RCC 7860 (cell line): ENCODE data around the gene XYLT2.
"Not testable (repeated sequence)": the region's sequence is repeated elsewhere in the genome, so short reads cannot be mapped to it uniquely, and the experiment has no call there.

Experiments
- DNase-seq: peaks from one replicate; pipeline ENCODE4 v3.0.0-alpha.2; 2015; ENCODE audit warnings: low spot score
- FAIRE-seq: peaks from 2 replicates; lab custom pipeline; 2012; peaks lifted over from hg19 to GRCh38; lab: Jason Lieb, UNC

Gene XYLT2

GRCh38 chr17:50345432-50346312 lies at the start of gene XYLT2:
TSS of gene XYLT2 (plus strand) at chr17:50346126. CDS start at chr17:50346141, 15 bp downstream.
- DNase-seq: peak; percentile 52
- FAIRE-seq: no peak

- FAIRE-seq: no peak
- DNase-seq: peak; percentile 60
These were observed 48.5 kb upstream of the XYLT2 start for GRCh38 chr17:50297407-50297865.

- DNase-seq: no peak
- no peak for FAIRE-seq
These were observed 47.9 kb upstream of the XYLT2 start for GRCh38 chr17:50298018-50298417.

- no peak for FAIRE-seq
- no peak for DNase-seq
These were observed 46.1 kb upstream of the XYLT2 start for GRCh38 chr17:50299776-50300175.

- FAIRE-seq, DNase-seq: not testable (repeated sequence)
These were observed 45.1 kb upstream of the XYLT2 start for GRCh38 chr17:50300824-50301223.

- DNase-seq (no peak), FAIRE-seq (no peak)
These were observed 43.9 kb upstream of the XYLT2 start for GRCh38 chr17:50301891-50302584.

- DNase-seq: no peak
- FAIRE-seq: no peak
These were observed 42.9 kb upstream of the XYLT2 start for GRCh38 chr17:50303051-50303450.

GRCh38 chr17:50303596-50303995 lies 42.3 kb upstream of the XYLT2 start:
- FAIRE-seq (no peak), DNase-seq (no peak)

GRCh38 chr17:50304781-50305404 lies 41.0 kb upstream of the XYLT2 start:
- DNase-seq: no peak

GRCh38 chr17:50307654-50308053 lies 38.3 kb upstream of the XYLT2 start:
- no peak for DNase-seq
- no peak for FAIRE-seq

More at GRCh38 chr17:50304781-50305404, 41.0 kb upstream of the XYLT2 start:
- no peak for FAIRE-seq

- no peak for FAIRE-seq
These were observed 37.3 kb upstream of the XYLT2 start for GRCh38 chr17:50308666-50309065.

GRCh38 chr17:50310455-50311111 lies 35.3 kb upstream of the XYLT2 start:
- FAIRE-seq: no peak
- no peak for DNase-seq

More at GRCh38 chr17:50308666-50309065, 37.3 kb upstream of the XYLT2 start:
- no peak for DNase-seq

- FAIRE-seq (no peak), DNase-seq (no peak)
These were observed 34.8 kb upstream of the XYLT2 start for GRCh38 chr17:50311112-50311460.

- FAIRE-seq (no peak), DNase-seq (no peak)
These were observed 34.4 kb upstream of the XYLT2 start for GRCh38 chr17:50311483-50311882.

- no peak for FAIRE-seq
- no peak for DNase-seq
These were observed 33.6 kb upstream of the XYLT2 start for GRCh38 chr17:50312308-50312707.

- FAIRE-seq (no peak), DNase-seq (no peak)
These were observed 31.4 kb upstream of the XYLT2 start for GRCh38 chr17:50314456-50315011.

GRCh38 chr17:50316016-50316587 lies 29.8 kb upstream of the XYLT2 start:
- DNase-seq: no peak
- FAIRE-seq: no peak

GRCh38 chr17:50316660-50317059 lies 29.3 kb upstream of the XYLT2 start:
- not testable (repeated sequence) for FAIRE-seq, DNase-seq

GRCh38 chr17:50317121-50317520 lies 28.8 kb upstream of the XYLT2 start:
- FAIRE-seq (no peak), DNase-seq (no peak)
